GM21360 (cell line): Measurements from ENCODE around the gene MAGOHB.

ENCODE experiments used
- ATAC-seq: cut with Tn5 transposase; IDR thresholded peaks from one replicate; pipeline ENCODE4 v1.9.1; 2021; ENCODE audit warnings: mild to moderate bottlenecking, moderate library complexity; ENCODE audit not compliant: unreplicated experiment

MAGOHB gene

DNA sequence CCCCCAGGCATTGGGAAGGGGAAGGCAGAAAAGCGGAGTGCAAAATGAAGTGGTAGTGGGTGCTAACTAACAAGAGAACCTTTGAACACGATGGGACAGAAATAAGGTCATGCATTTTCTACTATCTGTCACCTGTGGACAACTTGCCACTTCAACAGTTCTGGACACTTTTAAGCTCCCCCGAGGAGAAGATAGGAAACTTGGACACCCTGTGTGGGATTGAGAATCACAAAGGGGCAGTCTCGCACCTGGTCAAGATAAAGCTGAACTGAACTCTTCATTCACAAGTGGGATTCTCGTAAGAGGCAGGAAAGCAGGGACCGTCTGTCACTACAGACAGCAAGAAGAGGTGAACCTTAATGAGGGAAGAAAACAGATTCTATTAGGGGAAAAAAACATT lies 56.1 kb downstream of the MAGOHB start:
- no peak for ATAC-seq

DNA sequence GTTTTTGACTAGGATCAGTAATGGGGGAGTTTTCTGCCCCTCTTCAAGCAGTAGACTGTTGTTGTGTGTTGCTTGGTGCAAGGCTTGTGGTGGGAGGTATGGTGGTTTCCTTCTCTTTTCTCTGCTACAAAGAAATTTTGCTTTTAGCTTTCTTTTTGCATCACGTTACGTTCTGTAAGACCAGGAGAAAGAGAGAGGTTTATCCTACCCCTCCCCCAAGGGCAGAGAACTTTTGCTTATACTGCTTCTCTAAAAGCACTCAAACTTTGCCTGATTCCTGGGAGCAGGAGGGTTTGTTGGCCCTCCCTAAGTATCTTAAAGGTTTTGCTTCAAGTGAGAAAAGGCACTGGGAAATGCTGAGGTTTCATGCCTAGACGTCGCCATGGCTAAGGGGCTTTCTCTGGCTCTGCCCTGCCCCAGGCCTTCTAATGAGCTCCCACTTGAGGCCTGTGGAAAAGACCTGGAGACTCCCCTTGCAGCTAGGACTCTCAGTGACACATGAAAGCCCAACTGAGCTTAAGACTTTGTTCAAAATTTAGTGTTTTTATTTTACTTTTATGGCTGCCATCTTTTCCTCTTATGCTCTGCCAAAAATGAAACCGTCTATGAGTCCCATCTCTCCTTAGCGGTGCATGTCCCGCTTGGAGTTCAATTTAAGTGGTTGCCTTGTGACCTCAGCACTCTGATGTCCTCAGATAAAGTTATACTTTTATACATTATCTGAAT lies 58.5 kb downstream of the MAGOHB start:
- ATAC-seq = no peak

DNA sequence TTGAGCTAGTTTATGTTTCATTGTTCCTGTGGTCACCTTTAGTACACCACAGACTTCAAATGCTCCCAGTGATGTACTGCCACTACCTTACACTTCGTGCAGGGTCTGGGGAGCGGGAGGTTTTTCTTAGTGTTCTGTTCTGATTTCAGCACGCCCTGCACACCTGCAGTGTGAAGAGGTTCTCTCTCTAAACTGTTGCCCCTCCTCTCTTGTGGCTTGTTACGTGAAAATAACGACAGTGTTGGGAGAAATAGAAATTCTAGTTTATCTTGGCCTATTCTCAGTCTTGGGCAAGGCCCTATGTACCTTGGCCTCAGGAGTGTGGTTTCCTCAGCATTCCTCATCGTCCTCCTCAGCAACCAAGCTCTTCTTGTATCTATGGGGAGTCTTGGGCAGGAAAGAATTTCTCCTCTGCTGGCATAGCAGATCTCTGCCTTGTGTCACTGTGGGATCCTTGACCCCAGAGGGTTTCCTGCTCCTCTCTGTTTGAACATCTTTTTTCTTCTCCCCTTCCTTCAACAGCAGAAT lies 59.1 kb downstream of the MAGOHB start:
- ATAC-seq = no peak
